Measurements from ENCODE around the gene ZNF816.
"Not testable (repeated sequence)": the region's sequence is repeated elsewhere in the genome, so short reads cannot be mapped to it uniquely, and the experiment has no call there.

The ZNF816 gene

GRCh38 chr19:52917531-52917930 lies 45.1 kb downstream of the ZNF816 start:
- TF ChIP-seq, protein P1, sequence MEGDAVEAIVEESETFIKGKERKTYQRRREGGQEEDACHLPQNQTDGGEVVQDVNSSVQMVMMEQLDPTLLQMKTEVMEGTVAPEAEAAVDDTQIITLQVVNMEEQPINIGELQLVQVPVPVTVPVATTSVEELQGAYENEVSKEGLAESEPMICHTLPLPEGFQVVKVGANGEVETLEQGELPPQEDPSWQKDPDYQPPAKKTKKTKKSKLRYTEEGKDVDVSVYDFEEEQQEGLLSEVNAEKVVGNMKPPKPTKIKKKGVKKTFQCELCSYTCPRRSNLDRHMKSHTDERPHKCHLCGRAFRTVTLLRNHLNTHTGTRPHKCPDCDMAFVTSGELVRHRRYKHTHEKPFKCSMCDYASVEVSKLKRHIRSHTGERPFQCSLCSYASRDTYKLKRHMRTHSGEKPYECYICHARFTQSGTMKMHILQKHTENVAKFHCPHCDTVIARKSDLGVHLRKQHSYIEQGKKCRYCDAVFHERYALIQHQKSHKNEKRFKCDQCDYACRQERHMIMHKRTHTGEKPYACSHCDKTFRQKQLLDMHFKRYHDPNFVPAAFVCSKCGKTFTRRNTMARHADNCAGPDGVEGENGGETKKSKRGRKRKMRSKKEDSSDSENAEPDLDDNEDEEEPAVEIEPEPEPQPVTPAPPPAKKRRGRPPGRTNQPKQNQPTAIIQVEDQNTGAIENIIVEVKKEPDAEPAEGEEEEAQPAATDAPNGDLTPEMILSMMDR (conservative IDR thresholded peaks at IDR 0.05) = no peak
- no peak for TF ChIP-seq ZFX (IDR thresholded peaks at IDR 0.05)
- no peak overlapping the region for H3K27ac ChIP-seq

DNA sequence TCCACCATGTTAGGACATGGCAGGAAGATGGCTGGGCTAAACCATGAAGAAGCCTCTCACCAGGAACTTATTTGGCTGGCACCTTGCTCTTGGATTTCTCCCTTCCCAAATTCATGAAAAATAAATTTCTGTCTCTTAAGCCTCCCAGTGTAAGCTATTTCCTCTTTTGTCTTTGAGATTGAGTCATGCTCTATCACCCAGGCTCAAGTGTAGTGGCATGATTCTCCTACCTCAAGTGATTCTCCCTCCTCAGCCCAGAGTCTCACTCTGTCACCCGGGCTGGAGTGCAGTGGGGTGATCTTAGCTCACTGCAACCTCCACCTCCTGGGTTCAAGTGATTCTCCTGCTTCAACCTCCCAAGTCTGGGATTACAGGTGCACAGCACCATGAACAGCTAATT lies 52.0 kb downstream of the ZNF816 start:
- H3K27ac ChIP-seq = no peak overlapping the region
- TF ChIP-seq, protein P1 (conservative IDR thresholded peaks at IDR 0.05) = no peak
- no peak for TF ChIP-seq ZFX (IDR thresholded peaks at IDR 0.05)

DNA sequence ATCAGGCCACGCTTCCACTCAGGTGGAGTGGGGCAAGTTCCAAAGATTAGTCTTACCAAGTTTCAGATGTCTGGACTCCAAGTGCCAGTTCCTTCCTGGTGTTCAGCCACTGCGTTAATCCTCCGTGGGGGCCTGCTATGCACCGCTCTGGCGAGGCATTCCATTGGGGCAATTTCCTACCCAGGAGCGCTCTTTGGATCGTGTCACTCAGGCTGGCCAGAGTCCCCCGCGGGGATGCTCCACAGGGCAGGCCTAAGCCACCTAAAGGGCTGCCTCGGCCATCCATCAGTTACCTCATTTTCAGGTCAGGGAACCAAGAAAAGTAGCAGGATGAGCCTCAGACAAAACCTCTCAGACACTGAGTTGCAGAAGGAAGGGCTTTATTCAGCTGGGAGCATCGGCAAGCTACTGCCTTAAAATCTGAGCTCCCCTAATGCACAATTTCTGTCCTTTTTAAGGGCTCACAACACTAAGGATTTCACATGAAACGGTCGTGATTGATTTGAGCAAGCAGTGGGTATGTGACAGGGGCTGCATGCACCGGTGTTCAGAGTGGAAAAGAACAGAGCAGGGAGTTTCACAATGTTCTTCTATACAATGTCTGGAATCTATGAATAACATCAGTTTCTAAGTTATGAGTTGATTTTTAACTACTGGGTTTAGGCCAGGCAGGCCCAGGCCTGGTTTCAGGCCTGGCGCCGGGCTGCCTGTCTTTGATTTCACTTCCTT lies 58.5 kb downstream of the ZNF816 start:
- not testable (repeated sequence) for H3K27ac ChIP-seq

GRCh38 chr19:52901842-52902241 lies 60.8 kb downstream of the ZNF816 start:
- no peak overlapping the region for H3K27ac ChIP-seq
- TF ChIP-seq, protein P1 (conservative IDR thresholded peaks at IDR 0.05) = no peak
- no peak for TF ChIP-seq ZFX (IDR thresholded peaks at IDR 0.05)
